Measurements from ENCODE around the gene IGSF6.
"Not testable (repeated sequence)": the region's sequence is repeated elsewhere in the genome, so short reads cannot be mapped to it uniquely, and the experiment has no call there.

The IGSF6 gene

GRCh38 chr16:21652453-21652852 lies at the start of gene IGSF6:
IGSF6 (minus strand) TSS chr16:21652608; CDS start chr16:21652598, 10 bp downstream.
- FAIRE-seq: no peak

DNA sequence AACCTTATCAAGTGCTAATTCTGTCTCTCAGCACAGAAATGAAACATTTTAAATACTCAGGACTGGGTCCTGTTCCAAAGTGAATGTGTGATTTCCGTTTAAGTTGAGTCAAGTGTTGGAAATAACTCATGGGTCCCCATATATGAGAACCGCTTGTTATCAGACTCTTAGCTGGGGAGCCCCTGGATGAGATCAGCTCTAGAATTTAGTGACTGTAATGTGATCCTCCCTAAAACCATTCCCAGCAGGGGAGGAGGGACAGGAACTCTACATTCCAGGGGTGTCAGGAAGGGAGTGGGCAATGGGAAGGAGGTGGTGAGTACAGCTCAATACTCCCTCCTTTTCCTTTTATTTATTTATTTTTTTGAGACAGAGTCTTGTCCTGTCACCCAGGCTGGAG lies 48.9 kb upstream of the IGSF6 start:
- no peak for FAIRE-seq

DNA sequence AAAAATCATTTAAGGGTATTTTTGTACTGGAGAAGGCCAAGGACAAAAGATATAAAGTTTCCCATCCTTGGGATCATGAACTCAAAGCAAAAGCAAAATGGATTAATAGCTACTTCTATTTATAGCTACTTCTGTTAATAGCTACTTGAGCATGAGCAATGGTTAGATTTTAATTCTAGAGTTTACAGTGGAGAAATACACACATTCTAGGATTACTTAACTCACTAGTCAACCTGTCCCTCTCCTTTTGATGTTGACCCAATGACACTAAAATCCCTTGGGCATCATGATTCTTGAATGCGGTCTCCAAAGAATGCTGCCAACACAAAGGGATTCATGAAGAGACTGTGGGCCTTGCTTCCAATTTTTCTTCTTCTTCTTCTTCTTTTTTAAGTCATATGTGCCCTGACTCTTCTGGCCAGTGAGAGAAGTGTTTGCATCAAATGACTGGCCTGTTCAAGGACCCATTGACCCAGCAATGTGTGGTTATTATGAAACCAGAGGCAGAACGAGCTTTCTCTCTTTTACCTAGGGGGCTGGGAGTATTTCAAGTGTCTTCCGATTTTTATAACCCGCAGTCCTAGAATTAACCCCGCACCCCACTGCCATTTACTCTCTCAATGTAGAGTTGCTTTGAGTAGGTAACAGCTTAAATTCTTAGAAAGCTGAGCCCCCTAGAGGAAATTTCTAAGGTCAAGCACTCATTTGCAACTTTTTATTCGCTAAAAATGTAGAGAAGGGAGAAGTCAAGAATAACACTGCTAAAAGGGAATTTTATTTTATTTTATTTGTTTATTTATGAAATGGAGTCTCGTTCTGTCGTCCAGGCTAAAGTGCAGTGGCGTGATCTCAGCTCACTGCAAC lies 46.0 kb upstream of the IGSF6 start:
- FAIRE-seq: no peak

DNA sequence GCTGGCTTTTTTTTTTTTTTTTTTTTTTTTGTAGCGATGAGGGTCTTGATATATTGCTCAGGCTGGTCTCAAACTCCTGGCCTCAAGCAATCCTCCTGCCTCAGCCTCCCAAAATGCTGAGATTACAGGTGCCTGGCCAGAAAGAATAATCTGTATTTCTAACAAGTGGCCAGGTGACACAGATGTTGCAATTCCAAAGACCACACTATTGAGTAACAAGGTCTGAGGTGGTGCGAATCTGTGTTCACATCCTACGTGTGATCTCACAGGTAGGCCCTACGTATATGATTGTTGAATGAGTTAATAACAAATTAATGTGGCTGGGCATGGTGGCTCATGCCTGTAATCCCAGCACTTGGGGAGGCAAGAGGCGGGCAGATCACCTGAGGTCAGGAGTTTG lies 44.6 kb upstream of the IGSF6 start:
- no peak for FAIRE-seq

DNA sequence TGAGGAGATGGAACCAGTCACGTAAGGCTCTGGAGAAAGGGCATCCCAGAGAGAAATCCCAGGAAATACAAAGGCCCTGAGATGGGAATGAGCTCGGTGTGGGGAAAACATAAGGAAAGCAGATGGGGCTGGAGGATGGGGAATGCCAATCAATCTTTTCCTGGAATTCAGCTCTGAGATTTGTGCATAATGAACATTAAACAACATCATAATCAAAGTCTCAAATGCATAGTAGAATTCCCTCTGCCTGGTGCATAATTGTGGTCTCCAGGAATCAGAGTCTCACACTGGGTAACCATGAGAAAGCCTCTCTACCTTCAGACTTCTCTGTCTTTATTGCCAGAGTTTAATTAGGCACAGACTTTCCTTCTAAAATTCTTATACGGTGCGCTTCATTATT lies 42.2 kb upstream of the IGSF6 start:
- no peak for FAIRE-seq

DNA sequence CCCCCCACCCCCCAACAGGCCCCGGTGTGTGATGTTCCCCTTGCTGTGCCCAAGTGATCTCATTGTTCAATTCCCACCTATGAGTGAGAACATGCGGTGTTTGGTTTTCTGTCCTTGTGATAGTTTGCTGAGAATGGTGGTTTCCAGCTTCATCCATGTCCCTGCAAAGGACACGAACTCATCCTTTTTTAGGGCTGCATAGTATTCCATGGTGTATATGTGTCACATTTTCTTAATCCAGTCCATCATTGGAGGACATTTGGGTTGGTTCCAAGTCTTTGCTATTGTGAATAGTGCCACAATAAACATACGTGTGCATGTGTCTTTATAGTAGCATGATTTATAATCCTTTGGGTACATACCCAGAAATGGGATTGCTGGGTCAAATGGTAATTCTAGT lies 38.6 kb upstream of the IGSF6 start:
- not testable (repeated sequence) for FAIRE-seq

- FAIRE-seq: no peak
Observed at GRCh38 chr16:21689107-21689506, 36.7 kb upstream of the IGSF6 start.

DNA sequence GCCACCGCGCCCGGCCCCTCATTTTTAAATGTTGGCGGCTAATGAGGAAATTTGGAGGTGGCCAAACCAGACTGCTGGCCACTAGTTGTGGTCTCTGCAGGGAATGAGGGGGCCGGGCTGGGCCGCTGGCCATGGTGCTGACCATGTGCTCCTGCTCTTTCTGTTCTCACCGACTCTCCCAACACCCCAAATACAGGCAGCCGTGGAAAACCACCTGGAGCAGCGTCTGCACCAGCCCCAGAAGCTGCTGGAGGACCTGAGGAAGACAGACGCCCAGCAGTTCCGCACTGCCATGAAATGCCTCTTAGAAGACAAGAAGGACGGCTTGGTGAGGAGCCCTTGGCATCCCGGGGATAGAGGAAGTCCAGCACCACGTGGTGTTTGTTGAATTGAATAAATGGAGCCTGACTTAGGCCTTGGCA lies 32.6 kb upstream of the IGSF6 start:
- no peak for FAIRE-seq

GRCh38 chr16:21684199-21684598 lies 31.8 kb upstream of the IGSF6 start:
- no peak for FAIRE-seq

DNA sequence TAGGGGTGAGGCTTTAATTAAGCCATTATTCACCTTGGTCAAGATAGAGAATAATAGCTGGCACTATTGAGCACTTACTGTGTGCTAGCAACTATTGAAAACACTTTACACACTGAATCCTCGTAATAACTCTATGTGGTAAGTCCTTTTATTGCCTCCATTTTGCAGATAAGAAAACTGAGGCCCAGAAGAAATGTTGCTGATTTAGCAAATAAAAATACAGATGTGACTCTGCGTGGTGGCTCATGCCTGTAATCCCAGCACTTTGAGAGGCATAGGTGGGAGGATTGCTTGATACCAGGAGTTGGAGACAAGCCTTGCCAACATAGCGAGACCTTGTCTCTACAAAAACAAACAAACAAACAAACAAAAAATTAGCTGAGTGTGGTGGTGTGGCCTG lies 30.8 kb upstream of the IGSF6 start:
- FAIRE-seq: no peak

GRCh38 chr16:21680714-21681113 lies 28.3 kb upstream of the IGSF6 start:
- not testable (repeated sequence) for FAIRE-seq

DNA sequence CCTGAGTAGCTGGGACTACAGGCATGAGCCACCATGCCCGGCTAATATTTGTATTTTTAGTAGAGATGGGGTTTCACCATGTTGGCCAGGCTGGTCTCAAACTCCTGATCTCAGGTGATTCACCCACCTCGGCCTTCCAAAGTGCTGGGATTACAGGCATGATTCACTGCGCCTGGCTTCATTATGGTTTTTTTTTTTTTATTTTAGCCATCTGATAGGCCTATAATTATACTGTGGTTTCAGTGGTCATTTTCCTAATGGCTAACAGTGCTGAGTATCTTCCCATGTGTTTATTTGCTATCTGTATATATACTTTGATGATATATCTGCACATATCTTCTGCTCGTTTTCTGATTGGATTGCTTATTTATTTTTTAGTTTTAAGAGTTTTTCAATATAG lies 22.0 kb upstream of the IGSF6 start:
- not testable (repeated sequence) for FAIRE-seq

- no peak for FAIRE-seq
Observed at GRCh38 chr16:21673469-21673868, 21.1 kb upstream of the IGSF6 start.

GRCh38 chr16:21667575-21667974 lies 15.2 kb upstream of the IGSF6 start:
- peak; percentile 14 for FAIRE-seq

DNA sequence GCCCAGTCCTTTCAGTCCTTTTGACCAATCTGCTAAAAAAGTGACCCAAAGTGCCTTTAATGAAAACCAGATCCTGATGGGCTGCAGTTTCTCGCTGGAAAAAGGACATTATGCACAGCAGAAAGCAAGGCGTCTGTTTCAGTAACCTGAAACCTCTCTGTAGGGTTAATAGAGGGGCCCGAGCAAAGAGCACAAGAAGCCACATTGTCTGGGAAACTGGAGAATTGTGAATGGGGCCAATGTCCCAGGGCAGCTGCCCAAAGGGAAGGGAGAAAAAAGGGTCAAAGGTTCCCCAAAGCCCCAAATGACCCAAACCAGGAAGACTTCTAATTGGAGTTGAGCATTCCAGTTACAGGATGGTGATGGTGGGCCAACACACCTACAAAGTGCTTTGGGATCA lies 14.4 kb upstream of the IGSF6 start:
- peak; percentile 92 for FAIRE-seq

DNA sequence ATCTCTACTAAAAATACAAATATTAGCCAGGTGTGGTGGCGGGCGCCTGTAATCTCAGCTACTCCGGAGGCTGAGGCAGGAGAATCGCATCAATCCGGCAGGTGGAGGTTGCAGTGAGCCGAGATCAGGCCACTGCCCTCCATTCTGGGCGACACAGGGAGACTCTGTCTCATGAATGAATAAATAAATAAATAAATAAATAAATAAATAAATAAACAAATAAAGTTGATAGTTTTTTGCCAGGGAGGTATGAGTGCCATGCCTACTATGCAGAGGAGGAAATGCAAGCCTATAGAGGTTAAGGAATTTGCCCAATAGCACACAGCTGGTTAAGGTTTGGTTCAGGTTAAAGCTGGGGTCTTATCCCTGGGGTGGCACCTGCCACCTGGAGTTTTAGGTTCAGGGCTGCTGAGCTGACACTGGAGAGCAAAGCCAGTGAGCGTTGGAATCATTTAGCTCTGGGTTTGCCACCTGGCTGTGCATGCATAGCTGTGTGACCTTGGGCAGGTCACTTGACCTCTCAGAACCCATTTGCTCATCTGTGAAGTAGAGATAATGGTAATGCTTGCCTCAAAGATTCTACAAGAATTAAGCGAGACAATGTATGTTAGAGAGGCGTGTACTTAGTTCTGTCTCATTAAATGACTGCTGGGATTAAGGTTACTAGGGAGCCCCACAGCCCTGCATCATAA lies 12.5 kb upstream of the IGSF6 start:
- no peak for FAIRE-seq

DNA sequence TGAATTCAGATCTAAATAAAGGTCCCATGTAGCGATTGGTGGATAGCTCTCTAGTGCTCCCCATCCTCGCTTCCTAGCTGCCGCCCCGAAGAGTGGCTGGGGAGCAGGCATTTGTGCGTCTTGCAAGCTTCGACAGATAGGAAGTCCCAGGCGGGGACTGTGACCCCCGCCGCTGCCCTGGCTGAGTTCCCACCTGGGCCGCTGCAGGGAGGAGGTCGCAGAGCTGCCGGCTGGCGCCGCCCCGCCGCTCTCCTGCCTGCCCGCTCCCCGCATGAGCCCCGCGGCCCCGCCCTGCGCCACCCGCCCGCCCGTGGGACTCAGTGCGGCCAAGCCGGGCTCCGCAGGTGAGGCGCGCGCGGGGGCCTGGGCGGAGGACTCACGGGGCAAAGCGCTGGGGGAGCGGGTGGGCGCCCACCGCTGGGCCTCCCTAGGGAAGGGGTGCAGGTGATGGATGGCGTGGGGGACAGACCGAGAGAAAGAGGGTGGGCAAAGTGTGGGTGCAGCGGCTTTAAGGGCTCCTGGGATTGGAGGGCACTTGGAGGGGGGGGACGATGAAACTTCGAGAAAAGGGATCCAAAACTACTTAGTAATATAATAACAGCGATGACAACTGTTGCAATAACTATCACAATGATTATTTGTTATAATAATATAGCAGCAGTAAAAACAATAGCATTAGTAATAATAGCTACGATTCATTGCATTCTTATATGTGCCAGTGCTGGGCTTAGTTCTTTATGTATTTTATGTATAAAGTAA lies 11.7 kb upstream of the IGSF6 start, which contains the start of gene OTOA:
OTOA (plus strand) TSS at position 80 of the 759 bp plus-strand sequence. CDS start 14,547 bp downstream, outside the sequence.
- FAIRE-seq: no peak

- FAIRE-seq: no peak
Observed at GRCh38 chr16:21659124-21659523, 6.7 kb upstream of the IGSF6 start.

DNA sequence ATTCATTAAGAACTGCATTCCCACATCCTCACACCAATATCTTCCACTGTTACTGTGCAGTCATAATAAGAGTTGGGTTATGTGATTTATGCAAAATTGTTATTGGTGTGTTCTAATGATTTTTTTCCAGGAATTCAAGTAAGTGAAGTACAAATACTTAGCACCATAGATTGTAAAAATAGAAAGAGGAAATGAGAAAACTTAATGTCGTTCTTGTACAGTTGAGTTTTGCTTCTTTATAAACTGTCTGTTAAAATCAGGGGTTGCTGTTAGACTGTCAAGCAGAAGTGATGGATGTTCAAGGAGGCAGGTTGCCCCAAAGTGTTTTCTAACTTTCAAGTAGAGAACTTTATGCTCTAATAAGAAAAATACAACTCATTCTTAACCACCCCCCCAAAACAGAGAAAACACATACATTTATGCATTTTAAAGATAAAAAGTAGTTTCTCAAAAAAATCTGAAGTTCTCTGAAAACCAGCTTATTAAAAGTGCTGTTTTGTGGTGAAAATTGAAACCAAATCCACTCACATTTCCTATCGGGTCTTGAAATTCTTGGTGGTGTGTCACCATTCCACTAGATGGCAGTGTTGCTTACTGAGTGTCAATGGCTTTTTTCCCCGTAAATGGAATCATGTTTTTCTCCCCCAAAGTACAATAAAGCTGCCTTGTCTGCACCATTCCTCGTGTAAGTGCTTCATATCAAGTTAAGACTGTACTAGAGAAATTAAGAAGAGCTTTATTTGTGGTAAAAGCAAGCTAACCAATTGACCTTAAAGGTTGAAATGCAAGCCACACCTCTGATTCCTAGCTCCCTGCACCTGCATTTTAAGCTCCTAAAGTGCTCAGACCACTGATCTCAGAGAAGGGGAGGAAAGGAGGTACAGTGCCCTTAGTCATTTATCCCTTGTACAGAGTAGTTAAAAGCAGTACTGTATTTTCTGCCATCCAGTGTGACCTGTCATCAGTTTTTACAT lies 4.7 kb upstream of the IGSF6 start:
- peak; percentile 93 for FAIRE-seq

DNA sequence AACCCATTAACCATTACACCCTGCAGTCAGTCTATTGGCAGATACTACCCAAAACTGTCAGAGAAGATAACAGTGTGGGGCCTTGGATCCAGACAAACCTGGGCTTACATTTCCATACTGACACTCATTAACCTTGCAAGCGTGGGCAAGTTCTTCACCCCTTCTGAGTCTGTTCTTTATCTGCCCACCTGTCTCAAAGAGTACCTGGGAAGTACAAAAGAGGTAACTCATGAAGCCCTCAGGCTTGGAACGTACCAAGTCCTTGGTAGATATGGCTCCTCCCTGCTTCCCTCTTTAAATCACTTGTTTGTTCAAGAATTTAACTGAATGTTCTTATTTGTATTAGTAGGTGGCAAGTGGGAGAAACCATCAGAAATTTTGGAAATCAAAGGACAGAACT lies 2.5 kb upstream of the IGSF6 start:
- FAIRE-seq: no peak

DNA sequence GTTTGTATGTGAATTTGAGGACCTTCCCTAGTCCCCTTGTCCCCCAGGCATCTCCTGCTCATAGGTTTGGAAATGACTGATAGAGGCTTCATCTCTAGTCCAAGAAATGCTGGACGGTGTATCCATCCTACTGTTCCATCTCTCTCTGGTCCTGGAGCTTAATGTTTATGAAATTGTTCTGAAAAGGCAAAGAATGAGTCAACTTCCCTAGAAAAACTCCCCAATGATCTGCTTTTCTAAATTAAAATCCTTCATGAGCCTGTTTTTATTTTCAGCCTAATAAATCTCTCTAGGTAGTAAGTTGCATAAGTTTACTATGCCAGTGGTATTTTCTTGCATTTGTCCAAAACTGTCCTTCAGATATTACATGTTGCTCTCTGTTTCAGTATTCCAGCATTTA lies 2.1 kb upstream of the IGSF6 start:
- no peak for FAIRE-seq

DNA sequence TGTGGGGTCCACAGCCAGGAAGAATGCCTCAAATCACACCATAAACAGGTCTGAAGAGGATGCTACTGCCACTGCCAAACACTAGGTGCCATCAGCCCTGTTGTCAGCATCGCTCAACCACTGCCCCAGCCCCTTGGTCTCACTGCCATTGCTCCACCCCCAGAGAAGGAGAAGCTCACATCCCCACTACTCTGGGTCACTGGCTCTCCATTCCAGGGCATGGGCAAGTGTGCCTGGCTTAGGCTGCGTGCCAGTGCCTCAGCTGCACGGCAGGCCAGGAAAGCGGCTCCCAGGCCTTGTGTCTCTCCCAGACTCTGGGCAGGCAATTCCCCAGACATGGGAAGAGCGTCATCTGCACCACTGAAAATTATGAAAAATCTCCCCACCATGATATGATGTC lies 1.2 kb upstream of the IGSF6 start:
- FAIRE-seq: no peak
